Endothelial cell of umbilical vein (primary cell): ENCODE data around the gene CCNL2. TPM values are rescaled to one million over a fixed set of nuclear protein-coding genes. Genes with fewer than 3 reads are reported as not detected.

Source experiments
- BruUV-seq: library from RNA; stranded (reverse); fragments of 400-500 nt; replicated peaks from 2 replicates; lab custom pipeline; 2021; lab: Mats Ljungman, UMichigan
- CTCF ChIA-PET: fragments of 300-600, 350-600 bp; sonication (Branson Sonifier 250); formaldehyde crosslinking; loops from one replicate; lab custom pipeline; 2021; ENCODE audit warnings: antibody characterized with exemption, inconsistent platforms; lab: Charles Lee
- POLR2A ChIA-PET: fragments of 300-600, 350-600 bp; sonication (Branson Sonifier 250); formaldehyde crosslinking; loops from one replicate; lab custom pipeline; 2021; ENCODE audit warnings: antibody characterized with exemption, inconsistent platforms; lab: Charles Lee
- DNase-seq: peaks from one replicate; pipeline ENCODE4 v3.0.0-alpha.2; 2011; ENCODE audit warnings: low read depth, low spot score
- FAIRE-seq: peaks from 2 replicates; lab custom pipeline; 2011; peaks lifted over from hg19 to GRCh38; lab: Jason Lieb, UNC
- H2AFZ ChIP-seq: 2 replicates; pipeline ENCODE4 v1.6.0; 2012; ENCODE audit warnings: low read depth, low read length, control low read depth, inconsistent platforms
- H3K27ac ChIP-seq: 2 replicates; pipeline ENCODE4 v1.5.1; 2011; ENCODE audit warnings: low read depth, mild to moderate bottlenecking, control low read depth, low read length, moderate library complexity; ENCODE audit not compliant: insufficient read depth
- H3K27me3 ChIP-seq, 2 experiments: 2 replicates each; pipeline versions ENCODE4 v1.6.0 to v1.6.1; 2011; ENCODE audit warnings: low read length in 2 of 2, mixed read lengths in 1 of 2; ENCODE audit not compliant: control insufficient read depth in 2 of 2, insufficient read depth in 2 of 2
- H3K36me3 ChIP-seq, 2 experiments: 2 replicates in 1 of 2; 3 replicates in 1 of 2; pipeline ENCODE4 v1.5.1; 2011; ENCODE audit warnings: low read length in 2 of 2, mild to moderate bottlenecking in 1 of 2, moderate library complexity in 1 of 2; ENCODE audit not compliant: control insufficient read depth in 2 of 2, insufficient read depth in 2 of 2; ENCODE audit errors: extremely low read depth in 1 of 2
- H3K4me1 ChIP-seq: 3 replicates; pipeline ENCODE4 v1.5.1; 2011; ENCODE audit warnings: mild to moderate bottlenecking, low read length; ENCODE audit not compliant: control insufficient read depth, insufficient read depth; ENCODE audit errors: extremely low read depth
- H3K4me2 ChIP-seq: 2 replicates; pipeline ENCODE4 v1.6.1; 2011; ENCODE audit warnings: low read length, control low read depth, mixed read lengths; ENCODE audit not compliant: insufficient read depth
- H3K4me3 ChIP-seq, 3 experiments: fragments of 200-600 bp in 1 of 3; sonication (generic), shearing (Covaris generic) in 1 of 3; replicated peaks in 1 of 3; 2 replicates each; pipeline ENCODE4 v1.5.1; 2011 to 2016; ENCODE audit warnings: control low read depth in 3 of 3, low read length in 3 of 3, mild to moderate bottlenecking in 2 of 3, inconsistent platforms in 1 of 3, low read depth in 1 of 3, moderate library complexity in 1 of 3; ENCODE audit not compliant: insufficient read depth in 1 of 3
- H3K79me2 ChIP-seq: 2 replicates; pipeline ENCODE4 v1.6.0; 2012; ENCODE audit warnings: low read length, inconsistent platforms; ENCODE audit not compliant: control insufficient read depth, insufficient read depth
- H3K9ac ChIP-seq: replicated peaks from 2 replicates; pipeline ENCODE3; 2011; ENCODE audit warnings: low read length, control low read depth; ENCODE audit not compliant: insufficient read depth; ENCODE audit errors: extremely low read depth
- H3K9me1 ChIP-seq: replicated peaks from 3 replicates; pipeline ENCODE4 v1.6.0; 2011; ENCODE audit warnings: mild to moderate bottlenecking, low read length; ENCODE audit not compliant: control insufficient read depth, insufficient read depth; ENCODE audit errors: extremely low read depth
- H3K9me3 ChIP-seq: replicated peaks from 2 replicates; pipeline ENCODE4 v1.5.1; 2012; ENCODE audit warnings: low read length, inconsistent platforms; ENCODE audit not compliant: control insufficient read depth, insufficient read depth
- H4K20me1 ChIP-seq: replicated peaks from 2 replicates; pipeline ENCODE3; 2011; ENCODE audit warnings: mild to moderate bottlenecking, low read length; ENCODE audit not compliant: control insufficient read depth, insufficient read depth; ENCODE audit errors: extremely low read depth
- EZH2 ChIP-seq: IDR thresholded peaks from 2 replicates; pipeline ENCODE4 v1.6.1; 2012; ENCODE audit warnings: borderline replicate concordance, low read depth, mild to moderate bottlenecking, moderate library complexity, low read length, inconsistent platforms; ENCODE audit not compliant: severe bottlenecking
- FOS ChIP-seq: IDR thresholded peaks from 2 replicates; pipeline ENCODE4 v1.6.1; 2011; ENCODE audit warnings: mild to moderate bottlenecking, low read length, moderate library complexity, borderline replicate concordance; ENCODE audit not compliant: insufficient read depth
- GATA2 ChIP-seq: IDR thresholded peaks from 2 replicates; pipeline ENCODE4 v1.7.0; 2011; ENCODE audit warnings: low read depth, mild to moderate bottlenecking, moderate library complexity, mixed read lengths, low read length; ENCODE audit not compliant: insufficient read length, insufficient read depth
- JUN ChIP-seq: IDR thresholded peaks from 2 replicates; pipeline ENCODE4 v1.6.1; 2011; ENCODE audit warnings: borderline replicate concordance, low read depth; ENCODE audit not compliant: insufficient read length, insufficient read depth
- MYC ChIP-seq: IDR thresholded peaks from one replicate; pipeline ENCODE4 v1.6.1; 2011; ENCODE audit warnings: mild to moderate bottlenecking, low read depth, low read length
- POLR2A ChIP-seq: IDR thresholded peaks from 2 replicates; pipeline ENCODE4 v1.6.1; 2012; ENCODE audit warnings: low read depth, mild to moderate bottlenecking, control low read depth, low read length
- POLR2AphosphoS5 ChIP-seq: IDR thresholded peaks from 2 replicates; pipeline ENCODE4 v1.6.1; 2012; ENCODE audit warnings: low read depth, mild to moderate bottlenecking, control low read depth, low read length, moderate library complexity; ENCODE audit not compliant: insufficient read depth
- dilution Hi-C: fragments of 300-500 bp; cut with MboI; formaldehyde crosslinking; loops from one replicate; pipeline ENCODE4 v1.15.0; 2019; ENCODE audit warnings: low sequenced_read_pairs; ENCODE audit not compliant: extremely low pct_ligation_motif_present
- intact Hi-C: fragments of 100-400 bp; cut with micrococcal nuclease; formaldehyde crosslinking; loops from one replicate; pipeline ENCODE4 v1.10.0; 2022
- polyA plus RNA-seq, 4 experiments: library from polyadenylated mRNA; depleted of rRNA in 3 of 4; stranded (reverse) in 3 of 4; unstranded in 1 of 4; fragments of >200 nt; gene quantifications; 2 replicates each; pipeline versions ENCODE4 v1.2.1 to v1.2.3, GENCODE V29; 2011 to 2012; ENCODE audit warnings: missing spikeins in 1 of 4
- total RNA-seq: library from RNA; stranded (reverse); gene quantifications from 2 replicates; pipeline ENCODE4 v1.2.3, GENCODE V29; 2021
- TF ChIP-seq, protein P1 (sequence below), 2 donors: IDR thresholded peaks; 1 replicate in 1 of 2; 2 replicates in 1 of 2; pipeline ENCODE4 v1.5.1; 2011; ENCODE audit warnings: low read length in 2 of 2, mild to moderate bottlenecking in 2 of 2, moderate library complexity in 2 of 2, control low read depth in 1 of 2, inconsistent platforms in 1 of 2, low read depth in 1 of 2; ENCODE audit not compliant: insufficient read depth in 1 of 2; ENCODE audit errors: extremely low read depth in 1 of 2
- TF ChIP-seq, protein P2 (sequence below): IDR thresholded peaks from 2 replicates; pipeline ENCODE4 v1.6.1; 2011; ENCODE audit not compliant: insufficient read depth, insufficient read length

Gene CCNL2
- total and polyA plus RNA-seq, 2 donors (not counting 3 experiments of a cell fraction or from before 2014, with no cell fraction given) = 188 to 209 TPM

DNA sequence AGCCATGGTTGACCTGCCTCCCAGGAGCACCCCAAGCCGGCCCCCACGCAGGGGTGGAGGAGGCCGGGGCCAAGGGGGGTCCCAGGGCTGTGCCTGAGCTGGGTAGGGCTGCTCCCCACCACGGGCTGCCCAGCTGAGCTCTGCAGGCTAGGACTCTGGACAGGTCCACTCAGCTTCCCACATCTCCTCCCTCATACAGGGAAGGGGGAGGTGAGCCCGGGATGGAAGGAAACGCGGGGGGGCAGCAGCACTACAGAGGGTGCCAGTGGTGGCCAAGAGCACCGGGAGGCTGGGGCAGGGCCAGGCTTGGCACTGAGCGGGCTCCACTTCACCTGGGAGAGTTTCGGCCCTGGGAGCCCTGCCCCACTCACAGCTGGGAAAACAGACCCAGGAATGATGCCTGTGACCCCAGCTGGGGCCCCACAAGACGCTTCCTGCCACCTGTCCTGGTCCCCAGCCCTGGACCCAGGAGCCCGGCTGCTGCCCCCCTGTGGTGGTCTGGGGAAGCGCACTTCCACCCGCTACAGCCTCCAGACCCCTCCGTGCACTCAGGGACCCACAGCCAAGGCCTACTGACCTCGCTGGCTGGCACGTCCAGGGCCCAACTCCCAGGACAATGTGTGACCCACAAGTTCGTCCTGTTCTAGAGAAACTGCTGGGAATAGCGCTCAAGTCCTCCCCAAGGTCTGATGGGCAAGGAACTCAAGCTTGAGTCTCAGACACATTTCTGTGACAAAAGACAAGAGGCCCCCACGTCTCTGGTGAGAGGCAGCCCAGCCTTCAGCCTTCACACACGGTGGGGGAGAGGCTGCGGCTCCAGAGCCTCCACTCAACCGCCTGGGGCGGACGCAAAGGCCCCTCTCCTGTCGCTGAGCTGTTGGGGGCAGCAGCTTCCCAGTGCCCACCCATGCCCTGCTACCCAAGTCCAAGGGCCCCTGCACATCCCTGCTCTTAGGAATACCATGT is 27.1 kb downstream of the CCNL2 start:
- H3K4me1 ChIP-seq = peaks cover 13% of the 10 kb centered on the region
- no peak overlapping the region for H2AFZ ChIP-seq
- ChIA-PET POLR2A (no interaction called here), CTCF (interaction anchor here (0.7 to 2.4 kb wide), 16 partner anchors 10 to 252 kb away, joined by 3 to 9 read pairs (median 4); partner anchors contain the start of genes CCNL2 and DVL1)
- H3K9me1 ChIP-seq = no peaks in the 10 kb centered on the region
- H3K36me3 ChIP-seq = peaks cover 0 to 3% of the 10 kb centered on the region in 2 experiments
- no peaks in the 10 kb centered on the region for H3K27me3 ChIP-seq
- peak; percentile 50 for FAIRE-seq
- no peaks in the 10 kb centered on the region for H3K9me3 ChIP-seq
- no peak overlapping the region for H3K4me3 ChIP-seq
- H3K79me2 ChIP-seq = peaks cover 19% of the 10 kb centered on the region
- no peaks in the 10 kb centered on the region for H4K20me1 ChIP-seq
- dilution Hi-C loops = no loop called here
- intact Hi-C loops = no loop called here
- no peak overlapping the region for H3K4me2 ChIP-seq
- peak; percentile 52 for DNase-seq
- H3K27ac ChIP-seq = no peak overlapping the region
- no TSS peak for BruUV-seq
- no peak for TF ChIP-seq GATA2
- TF ChIP-seq FOS = no peak
- TF ChIP-seq JUN = no peak
- peak; percentile 43 for TF ChIP-seq POLR2A
- no peak for TF ChIP-seq POLR2AphosphoS5
- TF ChIP-seq MYC = no peak
- TF ChIP-seq, protein P1, sequence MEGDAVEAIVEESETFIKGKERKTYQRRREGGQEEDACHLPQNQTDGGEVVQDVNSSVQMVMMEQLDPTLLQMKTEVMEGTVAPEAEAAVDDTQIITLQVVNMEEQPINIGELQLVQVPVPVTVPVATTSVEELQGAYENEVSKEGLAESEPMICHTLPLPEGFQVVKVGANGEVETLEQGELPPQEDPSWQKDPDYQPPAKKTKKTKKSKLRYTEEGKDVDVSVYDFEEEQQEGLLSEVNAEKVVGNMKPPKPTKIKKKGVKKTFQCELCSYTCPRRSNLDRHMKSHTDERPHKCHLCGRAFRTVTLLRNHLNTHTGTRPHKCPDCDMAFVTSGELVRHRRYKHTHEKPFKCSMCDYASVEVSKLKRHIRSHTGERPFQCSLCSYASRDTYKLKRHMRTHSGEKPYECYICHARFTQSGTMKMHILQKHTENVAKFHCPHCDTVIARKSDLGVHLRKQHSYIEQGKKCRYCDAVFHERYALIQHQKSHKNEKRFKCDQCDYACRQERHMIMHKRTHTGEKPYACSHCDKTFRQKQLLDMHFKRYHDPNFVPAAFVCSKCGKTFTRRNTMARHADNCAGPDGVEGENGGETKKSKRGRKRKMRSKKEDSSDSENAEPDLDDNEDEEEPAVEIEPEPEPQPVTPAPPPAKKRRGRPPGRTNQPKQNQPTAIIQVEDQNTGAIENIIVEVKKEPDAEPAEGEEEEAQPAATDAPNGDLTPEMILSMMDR (IDR thresholded peaks at IDR 0.05; ENCODE audit: extremely low read depth in 1 of 2, insufficient read depth in 1 of 2, low read depth in 1 of 2, low read length in 2 of 2) = peak; percentile 91 to 98
- TF ChIP-seq EZH2 = no peak
- TF ChIP-seq, protein P2, sequence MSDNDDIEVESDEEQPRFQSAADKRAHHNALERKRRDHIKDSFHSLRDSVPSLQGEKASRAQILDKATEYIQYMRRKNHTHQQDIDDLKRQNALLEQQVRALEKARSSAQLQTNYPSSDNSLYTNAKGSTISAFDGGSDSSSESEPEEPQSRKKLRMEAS = no peak
- no peak overlapping the region for H3K9ac ChIP-seq
